Astrocyte (in vitro differentiated cells and primary cell): ENCODE data around the gene ATP11A. TPM values are rescaled to one million over a fixed set of nuclear protein-coding genes. Genes with fewer than 3 reads are reported as not detected.

ENCODE experiments used
- DNase-seq: peaks from one replicate; pipeline ENCODE4 v3.0.0-alpha.2; 2010; ENCODE audit warnings: low read depth
- FAIRE-seq: peaks from 2 replicates; lab custom pipeline; 2011; peaks lifted over from hg19 to GRCh38; lab: Jason Lieb, UNC
- H2AFZ ChIP-seq: 2 replicates; pipeline ENCODE4 v1.6.0; 2012; ENCODE audit warnings: low read depth, low read length, inconsistent platforms
- H3K27ac ChIP-seq: 2 replicates; pipeline ENCODE4 v1.5.1; 2011; ENCODE audit warnings: low read depth, low read length, inconsistent platforms
- H3K27me3 ChIP-seq: 2 replicates; pipeline ENCODE4 v1.6.0; 2011; ENCODE audit warnings: low read length, inconsistent platforms; ENCODE audit not compliant: insufficient read depth
- H3K36me3 ChIP-seq: 2 replicates; pipeline ENCODE4 v1.5.1; 2011; ENCODE audit warnings: low read length, inconsistent platforms; ENCODE audit not compliant: insufficient read depth
- H3K4me1 ChIP-seq: 2 replicates; pipeline ENCODE4 v1.5.1; 2011; ENCODE audit warnings: low read length, inconsistent platforms; ENCODE audit not compliant: insufficient read depth
- H3K4me2 ChIP-seq: 2 replicates; pipeline ENCODE4 v1.6.0; 2012; ENCODE audit warnings: low read length, inconsistent platforms
- H3K4me3 ChIP-seq: 2 replicates; pipeline ENCODE4 v1.5.1; 2011; ENCODE audit warnings: low read depth, mild to moderate bottlenecking, low read length, inconsistent platforms; ENCODE audit not compliant: insufficient read depth
- H3K79me2 ChIP-seq: 2 replicates; pipeline ENCODE4 v1.6.0; 2012; ENCODE audit warnings: mild to moderate bottlenecking, low read length, inconsistent platforms; ENCODE audit not compliant: insufficient read depth
- H3K9ac ChIP-seq: 2 replicates; pipeline ENCODE4 v1.6.0; 2012; ENCODE audit warnings: mild to moderate bottlenecking, low read length, inconsistent platforms
- H3K9me3 ChIP-seq: 2 replicates; pipeline ENCODE4 v1.5.1; 2012; ENCODE audit warnings: low read depth, mild to moderate bottlenecking, low read length, inconsistent platforms; ENCODE audit not compliant: insufficient read depth
- H4K20me1 ChIP-seq: 2 replicates; pipeline ENCODE4 v1.6.0; 2012; ENCODE audit warnings: low read length, inconsistent platforms; ENCODE audit not compliant: insufficient read depth
- H3K27ac Mint-ChIP-seq: one replicate; pipeline ENCODE4 v1.8.0; 2021; ENCODE audit warnings: mild to moderate bottlenecking, mixed read lengths; ENCODE audit not compliant: unreplicated experiment
- H3K27me3 Mint-ChIP-seq: one replicate; pipeline ENCODE4 v1.8.0; 2021; ENCODE audit warnings: low read depth, mixed read lengths; ENCODE audit not compliant: unreplicated experiment
- H3K36me3 Mint-ChIP-seq: one replicate; pipeline ENCODE4 v1.8.0; 2021; ENCODE audit warnings: low read depth, mixed read lengths; ENCODE audit not compliant: unreplicated experiment
- H3K4me1 Mint-ChIP-seq: one replicate; pipeline ENCODE4 v1.8.0; 2021; ENCODE audit warnings: low read depth, mixed read lengths; ENCODE audit not compliant: unreplicated experiment
- H3K4me3 Mint-ChIP-seq: one replicate; pipeline ENCODE4 v1.8.0; 2021; ENCODE audit warnings: mild to moderate bottlenecking, moderate library complexity, mixed read lengths; ENCODE audit not compliant: unreplicated experiment
- H3K9me3 Mint-ChIP-seq: one replicate; pipeline ENCODE4 v1.8.0; 2021; ENCODE audit warnings: mild to moderate bottlenecking, mixed read lengths; ENCODE audit not compliant: unreplicated experiment
- EZH2 ChIP-seq: IDR thresholded peaks from 2 replicates; pipeline ENCODE4 v1.6.1; 2012; ENCODE audit warnings: mild to moderate bottlenecking, low read length, inconsistent platforms; ENCODE audit not compliant: insufficient read depth
- total RNA-seq: library from RNA; stranded (reverse); gene quantifications from 2 replicates; pipeline ENCODE4 v1.2.1, GENCODE V29; 2021
- TF ChIP-seq, protein P1 (sequence below): IDR thresholded peaks from 2 replicates; pipeline ENCODE4 v1.5.1; 2011; ENCODE audit warnings: low read depth, mild to moderate bottlenecking, inconsistent platforms, low read length, moderate library complexity; ENCODE audit not compliant: insufficient read depth

The ATP11A gene
- total RNA-seq, 1 donor from 2014 or later: 38.9 TPM

DNA sequence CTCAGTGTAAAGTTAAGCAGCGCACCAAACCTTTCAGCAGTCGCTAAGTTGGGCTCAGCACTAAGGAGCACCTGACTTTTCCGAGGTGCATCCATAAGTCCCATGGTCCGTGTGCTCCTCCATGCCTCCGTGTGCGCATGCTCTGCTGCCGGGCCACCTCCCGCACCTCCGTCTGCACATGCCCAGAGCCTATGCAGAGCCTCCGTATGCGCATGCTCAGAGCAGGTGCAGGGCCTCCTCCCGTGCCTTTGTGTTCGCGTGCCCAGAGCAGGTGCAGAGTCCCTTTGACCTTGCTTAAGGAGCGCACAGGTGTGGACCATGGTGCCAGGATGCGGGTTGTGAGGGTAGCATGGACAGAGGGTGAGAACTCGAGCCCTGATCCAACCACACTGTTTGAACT is 46.0 kb downstream of the ATP11A start:
- H3K4me3 ChIP-seq: no peak overlapping the region
- H3K4me1 ChIP-seq: no peaks in the 10 kb centered on the region
- FAIRE-seq: no peak
- no peak overlapping the region for H2AFZ ChIP-seq
- H3K9me3 ChIP-seq: no peaks in the 10 kb centered on the region
- Mint-ChIP-seq H3K9me3 (no peaks in the 10 kb centered on the region), H3K27me3 (no peaks in the 10 kb centered on the region), H3K4me3 (no peak overlapping the region), H3K27ac (no peak overlapping the region), H3K36me3 (no peaks in the 10 kb centered on the region), H3K4me1 (peaks cover 17% of the 10 kb centered on the region)
- peaks cover 8% of the 10 kb centered on the region for H4K20me1 ChIP-seq
- no peaks in the 10 kb centered on the region for H3K79me2 ChIP-seq
- no peak overlapping the region for H3K27ac ChIP-seq
- peaks cover 15% of the 10 kb centered on the region for H3K27me3 ChIP-seq
- DNase-seq: no peak
- TF ChIP-seq, protein P1, sequence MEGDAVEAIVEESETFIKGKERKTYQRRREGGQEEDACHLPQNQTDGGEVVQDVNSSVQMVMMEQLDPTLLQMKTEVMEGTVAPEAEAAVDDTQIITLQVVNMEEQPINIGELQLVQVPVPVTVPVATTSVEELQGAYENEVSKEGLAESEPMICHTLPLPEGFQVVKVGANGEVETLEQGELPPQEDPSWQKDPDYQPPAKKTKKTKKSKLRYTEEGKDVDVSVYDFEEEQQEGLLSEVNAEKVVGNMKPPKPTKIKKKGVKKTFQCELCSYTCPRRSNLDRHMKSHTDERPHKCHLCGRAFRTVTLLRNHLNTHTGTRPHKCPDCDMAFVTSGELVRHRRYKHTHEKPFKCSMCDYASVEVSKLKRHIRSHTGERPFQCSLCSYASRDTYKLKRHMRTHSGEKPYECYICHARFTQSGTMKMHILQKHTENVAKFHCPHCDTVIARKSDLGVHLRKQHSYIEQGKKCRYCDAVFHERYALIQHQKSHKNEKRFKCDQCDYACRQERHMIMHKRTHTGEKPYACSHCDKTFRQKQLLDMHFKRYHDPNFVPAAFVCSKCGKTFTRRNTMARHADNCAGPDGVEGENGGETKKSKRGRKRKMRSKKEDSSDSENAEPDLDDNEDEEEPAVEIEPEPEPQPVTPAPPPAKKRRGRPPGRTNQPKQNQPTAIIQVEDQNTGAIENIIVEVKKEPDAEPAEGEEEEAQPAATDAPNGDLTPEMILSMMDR: no peak
- TF ChIP-seq EZH2: no peak
- no peak overlapping the region for H3K4me2 ChIP-seq
- no peaks in the 10 kb centered on the region for H3K36me3 ChIP-seq
- no peak overlapping the region for H3K9ac ChIP-seq

DNA sequence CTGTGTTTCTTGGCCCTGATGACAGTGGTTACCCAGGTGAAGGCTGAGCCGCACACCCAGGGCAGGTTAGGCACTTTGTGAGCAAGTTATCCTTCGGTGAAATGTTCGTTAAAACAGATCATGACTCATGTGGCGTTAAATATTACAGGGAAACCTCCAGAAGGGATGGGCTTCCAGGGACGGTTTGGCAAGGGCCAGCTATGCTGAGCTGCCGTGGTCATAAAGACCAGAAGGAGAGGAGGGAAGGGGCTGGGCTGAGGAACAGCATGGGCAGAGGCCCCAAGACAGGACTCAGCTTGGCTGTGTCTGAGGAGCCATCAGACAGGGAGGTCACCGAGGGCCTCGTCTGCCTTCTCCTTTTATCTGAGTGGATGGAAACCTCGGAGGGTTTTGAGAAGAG is 47.5 kb downstream of the ATP11A start:
- no peaks in the 10 kb centered on the region for H3K79me2 ChIP-seq
- Mint-ChIP-seq H3K36me3 (no peaks in the 10 kb centered on the region), H3K4me3 (no peak overlapping the region), H3K4me1 (peaks cover 20% of the 10 kb centered on the region), H3K27me3 (no peaks in the 10 kb centered on the region), H3K27ac (no peak overlapping the region), H3K9me3 (no peaks in the 10 kb centered on the region)
- no peak for DNase-seq
- no peak overlapping the region for H3K9ac ChIP-seq
- no peaks in the 10 kb centered on the region for H3K9me3 ChIP-seq
- FAIRE-seq: no peak
- no peak overlapping the region for H3K27ac ChIP-seq
- H4K20me1 ChIP-seq: peaks cover 10% of the 10 kb centered on the region
- H3K4me1 ChIP-seq: no peaks in the 10 kb centered on the region
- no peak for TF ChIP-seq EZH2
- TF ChIP-seq, protein P1: no peak
- H2AFZ ChIP-seq: no peak overlapping the region
- H3K4me3 ChIP-seq: no peak overlapping the region
- no peaks in the 10 kb centered on the region for H3K36me3 ChIP-seq
- no peak overlapping the region for H3K4me2 ChIP-seq
- H3K27me3 ChIP-seq: peaks cover 15% of the 10 kb centered on the region

DNA sequence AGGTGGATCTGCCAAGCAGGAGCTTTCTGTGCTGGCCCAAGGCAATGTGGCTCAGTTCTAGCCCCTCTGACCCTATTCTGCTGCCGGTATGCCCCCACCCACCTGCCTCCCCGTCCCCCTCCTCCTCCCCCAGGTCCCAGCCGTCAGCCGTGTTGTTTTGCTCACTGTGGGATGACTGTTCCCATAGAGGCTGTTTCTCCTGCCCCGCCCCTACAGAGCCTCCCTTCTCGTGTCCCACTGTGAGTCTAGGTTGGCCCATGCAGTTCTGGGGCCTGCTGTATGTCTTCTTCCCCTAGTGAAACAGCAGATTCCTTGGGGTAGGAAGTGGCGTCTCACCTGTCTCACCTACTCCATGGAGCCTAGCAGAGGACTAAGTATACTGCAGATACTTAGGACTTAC is 48.8 kb downstream of the ATP11A start:
- FAIRE-seq: no peak
- no peaks in the 10 kb centered on the region for H3K79me2 ChIP-seq
- no peak overlapping the region for H2AFZ ChIP-seq
- no peak overlapping the region for H3K4me3 ChIP-seq
- H3K9me3 ChIP-seq: no peaks in the 10 kb centered on the region
- no peaks in the 10 kb centered on the region for H3K4me1 ChIP-seq
- Mint-ChIP-seq H3K27me3 (no peaks in the 10 kb centered on the region), H3K36me3 (no peaks in the 10 kb centered on the region), H3K27ac (no peak overlapping the region), H3K4me3 (no peak overlapping the region), H3K9me3 (no peaks in the 10 kb centered on the region), H3K4me1 (peaks cover 15% of the 10 kb centered on the region)
- no peak overlapping the region for H3K4me2 ChIP-seq
- no peak overlapping the region for H3K9ac ChIP-seq
- TF ChIP-seq EZH2: no peak
- TF ChIP-seq, protein P1: no peak
- peaks cover 15% of the 10 kb centered on the region for H3K27me3 ChIP-seq
- DNase-seq: no peak
- no peak overlapping the region for H3K27ac ChIP-seq
- no peaks in the 10 kb centered on the region for H3K36me3 ChIP-seq
- peaks cover 20% of the 10 kb centered on the region for H4K20me1 ChIP-seq
